ENCODE results near the gene CDH4. TPM values are rescaled to one million over a fixed set of nuclear protein-coding genes. Genes with fewer than 3 reads are reported as not detected.

Gene CDH4
- total and polyA plus RNA-seq, 2 of the 4 experiments (the other 2 are of a cell fraction) = 1.6 to 3.5 TPM

GRCh38 chr20:61531553-61532345 is 279.7 kb downstream of the CDH4 start:
- H3K23ac ChIP-seq (ENCODE audit: low read depth, low read length) = no peak overlapping the region
- ATAC-seq (ENCODE audit: low read depth) (no peak), DNase-seq (peak; percentile 46)
- no peaks in the 10 kb centered on the region for H4K20me1 ChIP-seq (ENCODE audit: insufficient read depth, low read length)
- no peak overlapping the region for H2AK5ac ChIP-seq (ENCODE audit: low read depth, low read length)
- H3K9me1 ChIP-seq (ENCODE audit: insufficient read depth, low read length) = no peaks in the 10 kb centered on the region
- no peak overlapping the region for H3K4me3 ChIP-seq (ENCODE audit: insufficient read depth, low read depth, low read length)
- H3K4me1 ChIP-seq (ENCODE audit: control insufficient read depth, insufficient read depth, low read length) = no peaks in the 10 kb centered on the region
- no peak overlapping the region for H3K4me2 ChIP-seq (ENCODE audit: low read depth, low read length)
- no peak overlapping the region for H4K91ac ChIP-seq (ENCODE audit: insufficient read depth, low read depth, low read length)
- H3K36me3 ChIP-seq (ENCODE audit: control insufficient read depth, insufficient read depth, low read length) = no peaks in the 10 kb centered on the region
- no peak overlapping the region for H2AK9ac ChIP-seq (replicated peaks; ENCODE audit: low read depth, low read length, poor library complexity)
- no peak overlapping the region for H2AFZ ChIP-seq (replicated peaks; ENCODE audit: low read length, poor library complexity)
- no peak overlapping the region for H3K9ac ChIP-seq (ENCODE audit: low read depth, low read length)
- 75% methylated on average over 15 of the region's 22 CpGs; no CpG with 5 or more reads in 1 of the 2 experiments for WGBS, 2 experiments (ENCODE audit: extremely low coverage in 2 of 2, insufficient read length in 1 of 2)
- no peak overlapping the region for H3K27ac ChIP-seq (ENCODE audit: insufficient read depth, low read length)
- no TSS peak for BruUV-seq (replicated peaks)
- intact Hi-C loops (cut with micrococcal nuclease) (no loop called here), dilution Hi-C loops (cut with HindIII; ENCODE audit: low sequenced_read_pairs, unreplicated experiment) (no loop called here), in situ Hi-C loops (cut with MboI; ENCODE audit: low sequenced_read_pairs) (no loop called here)
- H3K9me3 ChIP-seq (ENCODE audit: control insufficient read depth, insufficient read depth, low read length) = no peaks in the 10 kb centered on the region
- H3K56ac ChIP-seq (ENCODE audit: extremely low read depth, insufficient read depth, low read length) = no peak overlapping the region
- no peak overlapping the region for H4K5ac ChIP-seq (ENCODE audit: low read depth, low read length)
- H3K27me3 ChIP-seq (ENCODE audit: control insufficient read depth, insufficient read depth, low read length) = no peaks in the 10 kb centered on the region
- H3K4ac ChIP-seq (ENCODE audit: low read depth, low read length) = no peak overlapping the region
- no peak overlapping the region for H3K14ac ChIP-seq (replicated peaks; ENCODE audit: low read depth, low read length)
- ChIA-PET CTCF (no interaction called here), POLR2A (ENCODE audit: unreplicated experiment) (no interaction called here)
- no peak overlapping the region for H2BK120ac ChIP-seq (ENCODE audit: low read depth, low read length)
- H2BK20ac ChIP-seq (ENCODE audit: low read depth, low read length) = no peak overlapping the region
- no peak for TF ChIP-seq RAD21 (IDR thresholded peaks at IDR 0.05; ENCODE audit: low read length)
- peak; percentile 36; the same call in 1 of the 2 replicates for TF ChIP-seq FOS (IDR thresholded peaks at IDR 0.05; ENCODE audit: low read depth, low read length)
- H2BK5ac ChIP-seq (ENCODE audit: low read depth, low read length, poor library complexity, severe bottlenecking) = no peak overlapping the region
- no peak overlapping the region for H3K18ac ChIP-seq (ENCODE audit: low read depth, low read length)
- H2BK15ac ChIP-seq (ENCODE audit: low read depth, low read length) = no peak overlapping the region
- no peaks in the 10 kb centered on the region for H3K79me1 ChIP-seq (ENCODE audit: low read depth in 1 of 2, low read length in 2 of 2)
- H4K8ac ChIP-seq (ENCODE audit: low read depth in 2 of 2, low read length in 2 of 2) = no peak overlapping the region

Data from IMR-90 (cell line).